ENCODE data around the gene MAFG.

GRCh38 chr17:81956607-81957589 is 29.4 kb upstream of the MAFG start:
- TF ChIP-seq AFF4 (CRISPR knock-in tag; IDR thresholded peaks at IDR 0.05; ENCODE audit: borderline replicate concordance) = no peak
- TF ChIP-seq NFE2L1 (CRISPR knock-in tag; IDR thresholded peaks at IDR 0.05) = no peak
- no peak for TF ChIP-seq CDX4 (CRISPR knock-in tag; IDR thresholded peaks at IDR 0.05; ENCODE audit: borderline replicate concordance)
- TF ChIP-seq ZNF121 (CRISPR knock-in tag; IDR thresholded peaks at IDR 0.05) = no peak
- no peak for TF ChIP-seq CTCF (IDR thresholded peaks at IDR 0.05)
- TF ChIP-seq ESRRA (CRISPR knock-in tag; IDR thresholded peaks at IDR 0.05; ENCODE audit: borderline replicate concordance) = no peak
- TF ChIP-seq ZNF423 (CRISPR knock-in tag; IDR thresholded peaks at IDR 0.05) = no peak
- no peak for TF ChIP-seq ZNF232 (CRISPR knock-in tag; IDR thresholded peaks at IDR 0.05)
- TF ChIP-seq USF1 (CRISPR knock-in tag; IDR thresholded peaks at IDR 0.05) = no peak
- no peak for TF ChIP-seq SMAD4 (CRISPR knock-in tag; IDR thresholded peaks at IDR 0.05)
- TF ChIP-seq NR3C1 (CRISPR knock-in tag; conservative IDR thresholded peaks at IDR 0.05; ENCODE audit: low read depth) = no peak

Data from WTC11 (cell line).